Activated CD4-positive, alpha-beta memory T cell treated with anti-CD3 and anti-CD28 coated beads for 36 hours (primary cell): ENCODE results near the gene LDB3. TPM values are rescaled to one million over a fixed set of nuclear protein-coding genes. Genes with fewer than 3 reads are reported as not detected.

Source experiments
- CTCF ChIA-PET: fragments of 350-600 bp; sonication (Branson Sonifier 250); formaldehyde crosslinking; loops from one replicate; lab custom pipeline; 2021; ENCODE audit warnings: antibody characterized with exemption, inconsistent platforms; lab: Charles Lee
- POLR2A ChIA-PET: fragments of 350-600 bp; sonication (Branson Sonifier 250); formaldehyde crosslinking; loops from one replicate; lab custom pipeline; 2021; ENCODE audit warnings: antibody characterized with exemption; lab: Charles Lee
- DNase-seq: peaks from one replicate; pipeline ENCODE4 v3.0.0-alpha.2; 2020
- H3K27ac Mint-ChIP-seq: one replicate; pipeline ENCODE4 v1.8.0; 2021; ENCODE audit warnings: mixed read lengths
- H3K27me3 Mint-ChIP-seq: one replicate; pipeline ENCODE4 v1.8.0; 2021; ENCODE audit warnings: mixed read lengths
- H3K36me3 Mint-ChIP-seq: one replicate; pipeline ENCODE4 v1.8.0; 2021; ENCODE audit warnings: mixed read lengths
- H3K4me1 Mint-ChIP-seq: one replicate; pipeline ENCODE4 v1.8.0; 2021; ENCODE audit warnings: low read depth, mixed read lengths
- H3K4me3 Mint-ChIP-seq: one replicate; pipeline ENCODE4 v1.8.0; 2021; ENCODE audit warnings: mild to moderate bottlenecking, mixed read lengths
- H3K9me3 Mint-ChIP-seq: one replicate; pipeline ENCODE4 v1.8.0; 2021; ENCODE audit warnings: mixed read lengths
- intact Hi-C: fragments of 100-400 bp; cut with micrococcal nuclease; formaldehyde crosslinking; loops from one replicate; pipeline ENCODE4 v1.15.1; 2023
- total RNA-seq, 2 experiments: library from RNA; stranded (reverse); gene quantifications; one replicate each; pipeline ENCODE4 v1.2.3, GENCODE V29; 2021

The LDB3 gene
- total RNA-seq, 2 experiments from 2014 or later, result 0.12 to 0.43 TPM

- H3K27me3 Mint-ChIP-seq, result no peaks in the 10 kb centered on the region
- H3K4me1 Mint-ChIP-seq, result peaks cover 11% of the 10 kb centered on the region
- no peak overlapping the region for H3K27ac Mint-ChIP-seq
- no peaks in the 10 kb centered on the region for H3K36me3 Mint-ChIP-seq
- POLR2A ChIA-PET, result interaction anchor here (0.6 kb wide), 1 partner anchor 50 kb away, joined by 4 read pairs; no protein-coding TSS in a partner anchor
- H3K9me3 Mint-ChIP-seq, result no peaks in the 10 kb centered on the region
- H3K4me3 Mint-ChIP-seq, result no peak overlapping the region
- CTCF ChIA-PET, result interaction anchor here (0.6 to 0.9 kb wide), 2 partner anchors 15 to 229 kb away, joined by 4 to 5 read pairs; no protein-coding TSS in a partner anchor
- no peak for DNase-seq
- intact Hi-C loops, result no loop called here
Measured at GRCh38 chr10:86708068-86708782, 39.9 kb downstream of the LDB3 start.

- H3K4me3 Mint-ChIP-seq, result no peak overlapping the region
- ChIA-PET POLR2A (no interaction called here), CTCF (interaction anchor here (0.6 kb wide), 1 partner anchor 228 kb away, joined by 4 read pairs; no protein-coding TSS in a partner anchor)
- peak overlapping the region; percentile 29 for H3K27ac Mint-ChIP-seq
- no peaks in the 10 kb centered on the region for H3K27me3 Mint-ChIP-seq
- peaks cover 11% of the 10 kb centered on the region for H3K4me1 Mint-ChIP-seq
- no peak for DNase-seq
- H3K36me3 Mint-ChIP-seq, result no peaks in the 10 kb centered on the region
- intact Hi-C loops, result no loop called here
- no peaks in the 10 kb centered on the region for H3K9me3 Mint-ChIP-seq
Measured at GRCh38 chr10:86708783-86709380, 40.6 kb downstream of the LDB3 start.

- Mint-ChIP-seq H3K36me3 (no peaks in the 10 kb centered on the region), H3K27me3 (no peaks in the 10 kb centered on the region), H3K9me3 (no peaks in the 10 kb centered on the region), H3K27ac (no peak overlapping the region), H3K4me3 (peak overlapping the region; percentile 49), H3K4me1 (peaks cover 11% of the 10 kb centered on the region)
- ChIA-PET POLR2A (no interaction called here), CTCF (no interaction called here)
- intact Hi-C loops, result loop anchor here (2.0 to 5.0 kb wide), 3 partner anchors 187 to 385 kb away; partner anchors contain the start of genes GLUD1, SHLD2 and WAPL
- DNase-seq, result no peak
Measured at GRCh38 chr10:86709396-86710185, 41.3 kb downstream of the LDB3 start.

GRCh38 chr10:86710987-86711512, 42.7 kb downstream of the LDB3 start:
- H3K9me3 Mint-ChIP-seq, result no peaks in the 10 kb centered on the region
- intact Hi-C loops, result loop anchor here (1.0 to 5.0 kb wide), 5 partner anchors 45 to 384 kb away; partner anchors contain the start of genes BMPR1A, GLUD1, SHLD2 and WAPL
- no peaks in the 10 kb centered on the region for H3K27me3 Mint-ChIP-seq
- H3K36me3 Mint-ChIP-seq, result no peaks in the 10 kb centered on the region
- peaks cover 11% of the 10 kb centered on the region for H3K4me1 Mint-ChIP-seq
- peak overlapping the region; percentile 75 for H3K4me3 Mint-ChIP-seq
- POLR2A ChIA-PET, result interaction anchor here (0.6 to 1.5 kb wide), 4 partner anchors 45 to 310 kb away, joined by 3 to 6 read pairs (median 4); partner anchors contain the start of gene BMPR1A
- peak overlapping the region; percentile 89 for H3K27ac Mint-ChIP-seq
- CTCF ChIA-PET, result interaction anchor here (1.0 to 1.6 kb wide), 3 partner anchors 17 to 188 kb away, joined by 3 to 10 read pairs (median 7); no protein-coding TSS in a partner anchor
- peak; percentile 89 for DNase-seq

GRCh38 chr10:86711513-86712316, 43.4 kb downstream of the LDB3 start:
- Mint-ChIP-seq H3K4me1 (peaks cover 11% of the 10 kb centered on the region), H3K9me3 (no peaks in the 10 kb centered on the region), H3K27ac (peak overlapping the region; percentile 88), H3K36me3 (no peaks in the 10 kb centered on the region), H3K27me3 (no peaks in the 10 kb centered on the region), H3K4me3 (peak overlapping the region; percentile 81)
- intact Hi-C loops, result loop anchor here (1.0 to 5.0 kb wide), 5 partner anchors 45 to 383 kb away; partner anchors contain the start of genes BMPR1A, GLUD1, SHLD2 and WAPL
- peak; percentile 66 for DNase-seq
- ChIA-PET POLR2A (interaction anchor here (0.6 to 1.5 kb wide), 6 partner anchors 44 to 310 kb away, joined by 3 to 6 read pairs (median 4); partner anchors contain the start of gene BMPR1A), CTCF (interaction anchor here (0.5 to 1.6 kb wide), 6 partner anchors 18 to 189 kb away, joined by 3 to 10 read pairs (median 6); no protein-coding TSS in a partner anchor)

GRCh38 chr10:86712317-86712707, 44.0 kb downstream of the LDB3 start:
- intact Hi-C loops, result loop anchor here (5.0 kb wide), 1 partner anchor 190 kb away; the partner anchor contains the start of gene WAPL
- Mint-ChIP-seq H3K36me3 (no peaks in the 10 kb centered on the region), H3K9me3 (no peaks in the 10 kb centered on the region), H3K4me1 (peaks cover 11% of the 10 kb centered on the region), H3K27me3 (no peaks in the 10 kb centered on the region), H3K4me3 (peak overlapping the region; percentile 81), H3K27ac (peak overlapping the region; percentile 88)
- POLR2A ChIA-PET, result interaction anchor here (1.0 to 1.5 kb wide), 3 partner anchors 44 to 254 kb away, joined by 3 to 6 read pairs (median 4); partner anchors contain the start of gene BMPR1A
- no peak for DNase-seq
- CTCF ChIA-PET, result interaction anchor here (0.6 to 1.6 kb wide), 5 partner anchors 34 to 207 kb away, joined by 3 to 10 read pairs (median 5); no protein-coding TSS in a partner anchor

GRCh38 chr10:86715156-86715795, 47.0 kb downstream of the LDB3 start:
- intact Hi-C loops, result no loop called here
- CTCF ChIA-PET, result no interaction called here

GRCh38 chr10:86715836-86716235, 47.5 kb downstream of the LDB3 start:
- Mint-ChIP-seq H3K36me3 (no peaks in the 10 kb centered on the region), H3K9me3 (no peaks in the 10 kb centered on the region), H3K4me1 (peaks cover 4% of the 10 kb centered on the region), H3K4me3 (no peak overlapping the region), H3K27me3 (peaks cover 1% of the 10 kb centered on the region), H3K27ac (no peak overlapping the region)
- intact Hi-C loops, result no loop called here
- ChIA-PET POLR2A (interaction anchor here (1.2 kb wide), 1 partner anchor 40 kb away, joined by 3 read pairs; no protein-coding TSS in a partner anchor), CTCF (no interaction called here)
- DNase-seq, result no peak

More at GRCh38 chr10:86715156-86715795, 47.0 kb downstream of the LDB3 start:
- no peak overlapping the region for H3K4me3 Mint-ChIP-seq
- no peak for DNase-seq
- no peak overlapping the region for H3K27ac Mint-ChIP-seq
- H3K9me3 Mint-ChIP-seq, result no peaks in the 10 kb centered on the region
- H3K36me3 Mint-ChIP-seq, result no peaks in the 10 kb centered on the region
- H3K27me3 Mint-ChIP-seq, result peaks cover 1% of the 10 kb centered on the region
- POLR2A ChIA-PET, result no interaction called here
- H3K4me1 Mint-ChIP-seq, result peaks cover 8% of the 10 kb centered on the region

GRCh38 chr10:86716466-86716865, 48.2 kb downstream of the LDB3 start:
- no peak for DNase-seq
- ChIA-PET CTCF (no interaction called here), POLR2A (interaction anchor here (0.6 to 1.2 kb wide), 2 partner anchors 39 to 464 kb away, joined by 3 read pairs; no protein-coding TSS in a partner anchor)
- intact Hi-C loops, result no loop called here
- no peaks in the 10 kb centered on the region for H3K36me3 Mint-ChIP-seq
- H3K4me3 Mint-ChIP-seq, result no peak overlapping the region
- no peaks in the 10 kb centered on the region for H3K9me3 Mint-ChIP-seq
- H3K4me1 Mint-ChIP-seq, result peaks cover 4% of the 10 kb centered on the region
- H3K27ac Mint-ChIP-seq, result no peak overlapping the region
- peaks cover 1% of the 10 kb centered on the region for H3K27me3 Mint-ChIP-seq

- no peak for DNase-seq
- no peaks in the 10 kb centered on the region for H3K36me3 Mint-ChIP-seq
- H3K4me3 Mint-ChIP-seq, result no peak overlapping the region
- H3K27me3 Mint-ChIP-seq, result peaks cover 1% of the 10 kb centered on the region
- CTCF ChIA-PET, result no interaction called here
- intact Hi-C loops, result no loop called here
- no peaks in the 10 kb centered on the region for H3K9me3 Mint-ChIP-seq
- no peak overlapping the region for H3K27ac Mint-ChIP-seq
- peaks cover 5% of the 10 kb centered on the region for H3K4me1 Mint-ChIP-seq
- POLR2A ChIA-PET, result no interaction called here
Measured at GRCh38 chr10:86718556-86718955, 50.2 kb downstream of the LDB3 start.
